GM23338 (cell line): Measurements from ENCODE around the gene SMOC2. TPM values are rescaled to one million over a fixed set of nuclear protein-coding genes. Genes with fewer than 3 reads are reported as not detected.

Source experiments
- ATAC-seq: fragments of 200-7000 bp; cut with Tn5 transposase; 3 replicates; pipeline ENCODE4 v1.9.1; 2020
- DNase-seq: peaks from one replicate; pipeline ENCODE4 v3.0.0-alpha.2; 2015; ENCODE audit warnings: low spot score
- H2AFZ ChIP-seq: fragments of 200-600 bp; sonication (generic); 2 replicates; pipeline ENCODE4 v1.8.0; 2016; ENCODE audit warnings: antibody characterized with exemption, mild to moderate bottlenecking, moderate library complexity
- H3F3A ChIP-seq: fragments of 200-600 bp; sonication (generic); replicated peaks from 2 replicates; pipeline ENCODE4 v1.8.0; 2017; ENCODE audit warnings: antibody characterized with exemption, mixed run types, low read depth
- H3K27ac ChIP-seq: fragments of 200-600 bp; sonication (generic); 2 replicates; pipeline ENCODE4 v1.6.1; 2016; ENCODE audit warnings: low read depth
- H3K27me3 ChIP-seq: fragments of 200-600 bp; sonication (generic); 2 replicates; pipeline ENCODE4 v1.8.0; 2016; ENCODE audit warnings: mild to moderate bottlenecking, mixed run types, moderate library complexity; ENCODE audit not compliant: insufficient read depth
- H3K36me3 ChIP-seq: fragments of 200-600 bp; sonication (generic); 2 replicates; pipeline ENCODE4 v1.8.0; 2016; ENCODE audit warnings: mild to moderate bottlenecking; ENCODE audit not compliant: insufficient read depth
- H3K4me1 ChIP-seq: fragments of 200-600 bp; sonication (generic); 2 replicates; pipeline ENCODE4 v1.8.0; 2016; ENCODE audit warnings: mild to moderate bottlenecking, moderate library complexity; ENCODE audit not compliant: insufficient read depth
- H3K4me2 ChIP-seq: fragments of 200-600 bp; sonication (generic); 2 replicates; pipeline ENCODE4 v1.7.1; 2017; ENCODE audit warnings: mixed run types
- H3K4me3 ChIP-seq: fragments of 200-600 bp; sonication (generic); 2 replicates; pipeline ENCODE4 v1.6.1; 2016; ENCODE audit warnings: mixed run types
- H3K79me2 ChIP-seq: fragments of 200-600 bp; sonication (generic); replicated peaks from 2 replicates; pipeline ENCODE4 v1.8.0; 2017; ENCODE audit warnings: mild to moderate bottlenecking; ENCODE audit not compliant: insufficient read depth
- H3K9me2 ChIP-seq: fragments of 200-600 bp; sonication (generic); 2 replicates; pipeline ENCODE4 v1.8.0; 2017; ENCODE audit not compliant: insufficient read depth
- H4K20me1 ChIP-seq: fragments of 200-600 bp; sonication (generic); replicated peaks from 2 replicates; pipeline ENCODE4 v1.8.0; 2017; ENCODE audit warnings: mild to moderate bottlenecking; ENCODE audit not compliant: insufficient read depth
- H3K27ac Mint-ChIP-seq: 2 replicates; pipeline ENCODE4 v1.8.0; 2020; ENCODE audit warnings: inconsistent platforms, mild to moderate bottlenecking, moderate library complexity, mixed read lengths
- H3K27me3 Mint-ChIP-seq: 3 replicates; pipeline ENCODE4 v1.8.0; 2022; ENCODE audit warnings: low read depth, mild to moderate bottlenecking, moderate library complexity, mixed read lengths, inconsistent platforms; ENCODE audit not compliant: insufficient read depth, poor library complexity
- H3K36me3 Mint-ChIP-seq: 3 replicates; pipeline ENCODE4 v1.8.0; 2021; ENCODE audit warnings: low read depth, mild to moderate bottlenecking, inconsistent platforms, moderate library complexity, mixed read lengths
- H3K4me1 Mint-ChIP-seq: 3 replicates; pipeline ENCODE4 v1.8.0; 2020; ENCODE audit warnings: mild to moderate bottlenecking, inconsistent platforms, mixed read lengths
- H3K4me3 Mint-ChIP-seq: 3 replicates; pipeline ENCODE4 v1.8.0; 2021; ENCODE audit warnings: moderate library complexity, mild to moderate bottlenecking, inconsistent platforms, mixed read lengths
- H3K9me3 Mint-ChIP-seq: 3 replicates; pipeline ENCODE4 v1.8.0; 2020; ENCODE audit warnings: moderate library complexity, mild to moderate bottlenecking, inconsistent platforms, mixed read lengths
- EZH2 ChIP-seq: fragments of 200-600 bp; sonication (generic); IDR thresholded peaks from one replicate; pipeline ENCODE4 v1.8.0; 2017; ENCODE audit warnings: antibody characterized with exemption, mild to moderate bottlenecking, low read depth; ENCODE audit not compliant: unreplicated experiment
- EZH2phosphoT487 ChIP-seq: fragments of 200-600 bp; sonication (generic); IDR thresholded peaks from one replicate; pipeline ENCODE4 v1.8.1; 2018; ENCODE audit warnings: antibody characterized with exemption; ENCODE audit not compliant: unreplicated experiment
- JUNB ChIP-seq: IDR thresholded peaks from one replicate; pipeline ENCODE4 v1.6.1; 2016; ENCODE audit warnings: antibody characterized with exemption; ENCODE audit not compliant: unreplicated experiment
- NANOG ChIP-seq: IDR thresholded peaks from 2 replicates; pipeline ENCODE4 v1.6.1; 2016; ENCODE audit warnings: antibody characterized with exemption, borderline replicate concordance
- STAT1 ChIP-seq: IDR thresholded peaks from one replicate; pipeline ENCODE4 v1.6.1; 2016; ENCODE audit warnings: antibody characterized with exemption; ENCODE audit not compliant: unreplicated experiment
- polyA plus RNA-seq: library from polyadenylated mRNA; unstranded; fragments of >200 nt; fragmentation: Nextera tagmentation; extraction: Ambion mirVana; gene quantifications from 2 replicates; pipeline ENCODE4 v1.2.1, GENCODE V29; 2016
- total RNA-seq: library from RNA; depleted of rRNA; stranded (reverse); fragments of >200 nt; shearing (Covaris generic); gene quantifications from 2 replicates; pipeline ENCODE4 v1.2.3, GENCODE V29; 2014
- TF ChIP-seq, protein P1 (sequence below): IDR thresholded peaks from one replicate; pipeline ENCODE4 v1.6.1; 2018; ENCODE audit warnings: antibody characterized with exemption; ENCODE audit not compliant: unreplicated experiment
- TF ChIP-seq, protein P2 (sequence below), 2 experiments: fragments of 200-600 bp in 1 of 2; sonication (generic) in 1 of 2; conservative IDR thresholded peaks; 2 replicates each; pipeline versions ENCODE4 v1.5.1 to v1.6.1; 2016 to 2017; ENCODE audit warnings: antibody characterized with exemption in 2 of 2, low read depth in 2 of 2, mild to moderate bottlenecking in 2 of 2, moderate library complexity in 1 of 2
- TF ChIP-seq, protein P3 (sequence below): IDR thresholded peaks from 2 replicates; pipeline ENCODE4 v1.6.1; 2016; ENCODE audit warnings: antibody characterized with exemption

SMOC2 gene
- total and polyA plus RNA-seq, 2 experiments from 2014 or later = 4.3 to 6.5 TPM

DNA sequence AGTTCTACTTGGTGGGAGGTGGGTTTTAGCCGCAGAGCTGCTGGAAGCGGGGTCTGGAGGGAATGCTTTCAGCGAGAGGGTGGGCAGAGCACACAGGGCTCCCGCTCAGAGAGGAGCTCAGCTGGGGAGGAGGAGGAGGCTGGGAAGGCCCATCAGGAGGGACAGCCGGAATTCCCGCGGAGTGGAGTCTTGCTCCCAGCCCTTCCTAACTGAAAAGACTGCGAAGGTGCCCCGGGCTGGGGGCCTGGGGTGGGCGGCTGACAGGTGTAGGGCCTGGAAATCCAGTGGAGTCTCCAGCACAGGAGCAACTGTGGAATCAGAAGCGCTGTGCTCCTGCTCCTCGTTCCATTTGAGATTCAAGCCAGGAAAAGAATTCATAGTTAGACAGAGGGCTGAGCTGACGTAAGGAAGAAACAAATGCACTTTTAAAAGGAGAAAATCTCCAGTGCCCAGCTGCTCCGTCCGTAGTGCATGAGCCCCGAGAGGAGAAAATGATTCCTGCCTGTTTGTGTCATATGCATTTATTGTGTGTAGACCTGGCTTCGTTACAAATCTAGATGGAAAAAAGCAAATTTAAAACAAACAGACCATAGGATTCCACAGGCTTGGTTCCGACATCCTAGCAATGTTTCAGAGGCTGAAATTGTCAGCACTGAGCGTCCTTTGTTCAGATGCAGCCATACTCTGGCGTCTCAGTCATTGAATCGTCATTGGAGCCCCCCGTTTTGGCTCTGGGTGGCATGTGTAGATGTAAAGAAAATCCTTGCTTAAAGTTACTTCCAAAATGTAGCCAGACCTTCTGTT lies 197.7 kb downstream of the SMOC2 start:
- Histone ChIP-seq H3K9me2 (no peaks in the 10 kb centered on the region), H3K4me3 (no peak overlapping the region), H3K79me2 (no peaks in the 10 kb centered on the region), H3K27ac (no peak overlapping the region), H3K27me3 (no peaks in the 10 kb centered on the region), H3F3A (no peaks in the 10 kb centered on the region), H3K4me2 (no peak overlapping the region), H3K36me3 (no peaks in the 10 kb centered on the region), H3K4me1 (peaks cover 10% of the 10 kb centered on the region; the same call in 1 of the 2 replicates), H2AFZ (no peak overlapping the region), H4K20me1 (no peaks in the 10 kb centered on the region)
- DNase-seq (no peak), ATAC-seq (no peak; the same call in 2 of the 3 replicates)
- Mint-ChIP-seq H3K36me3 (peaks cover 3% of the 10 kb centered on the region), H3K27me3 (peaks cover 4% of the 10 kb centered on the region), H3K9me3 (peaks cover 5% of the 10 kb centered on the region; the same call in 2 of the 3 replicates), H3K4me3 (no peak overlapping the region), H3K4me1 (peaks cover 43% of the 10 kb centered on the region), H3K27ac (peak overlapping the region; percentile 21; the same call in 1 of the 2 replicates)
- TF ChIP-seq STAT1 (no peak), NANOG (no peak), JUNB (no peak), EZH2 (no peak)
- TF ChIP-seq, protein P1, sequence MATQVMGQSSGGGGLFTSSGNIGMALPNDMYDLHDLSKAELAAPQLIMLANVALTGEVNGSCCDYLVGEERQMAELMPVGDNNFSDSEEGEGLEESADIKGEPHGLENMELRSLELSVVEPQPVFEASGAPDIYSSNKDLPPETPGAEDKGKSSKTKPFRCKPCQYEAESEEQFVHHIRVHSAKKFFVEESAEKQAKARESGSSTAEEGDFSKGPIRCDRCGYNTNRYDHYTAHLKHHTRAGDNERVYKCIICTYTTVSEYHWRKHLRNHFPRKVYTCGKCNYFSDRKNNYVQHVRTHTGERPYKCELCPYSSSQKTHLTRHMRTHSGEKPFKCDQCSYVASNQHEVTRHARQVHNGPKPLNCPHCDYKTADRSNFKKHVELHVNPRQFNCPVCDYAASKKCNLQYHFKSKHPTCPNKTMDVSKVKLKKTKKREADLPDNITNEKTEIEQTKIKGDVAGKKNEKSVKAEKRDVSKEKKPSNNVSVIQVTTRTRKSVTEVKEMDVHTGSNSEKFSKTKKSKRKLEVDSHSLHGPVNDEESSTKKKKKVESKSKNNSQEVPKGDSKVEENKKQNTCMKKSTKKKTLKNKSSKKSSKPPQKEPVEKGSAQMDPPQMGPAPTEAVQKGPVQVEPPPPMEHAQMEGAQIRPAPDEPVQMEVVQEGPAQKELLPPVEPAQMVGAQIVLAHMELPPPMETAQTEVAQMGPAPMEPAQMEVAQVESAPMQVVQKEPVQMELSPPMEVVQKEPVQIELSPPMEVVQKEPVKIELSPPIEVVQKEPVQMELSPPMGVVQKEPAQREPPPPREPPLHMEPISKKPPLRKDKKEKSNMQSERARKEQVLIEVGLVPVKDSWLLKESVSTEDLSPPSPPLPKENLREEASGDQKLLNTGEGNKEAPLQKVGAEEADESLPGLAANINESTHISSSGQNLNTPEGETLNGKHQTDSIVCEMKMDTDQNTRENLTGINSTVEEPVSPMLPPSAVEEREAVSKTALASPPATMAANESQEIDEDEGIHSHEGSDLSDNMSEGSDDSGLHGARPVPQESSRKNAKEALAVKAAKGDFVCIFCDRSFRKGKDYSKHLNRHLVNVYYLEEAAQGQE = no peak
- TF ChIP-seq, protein P2, sequence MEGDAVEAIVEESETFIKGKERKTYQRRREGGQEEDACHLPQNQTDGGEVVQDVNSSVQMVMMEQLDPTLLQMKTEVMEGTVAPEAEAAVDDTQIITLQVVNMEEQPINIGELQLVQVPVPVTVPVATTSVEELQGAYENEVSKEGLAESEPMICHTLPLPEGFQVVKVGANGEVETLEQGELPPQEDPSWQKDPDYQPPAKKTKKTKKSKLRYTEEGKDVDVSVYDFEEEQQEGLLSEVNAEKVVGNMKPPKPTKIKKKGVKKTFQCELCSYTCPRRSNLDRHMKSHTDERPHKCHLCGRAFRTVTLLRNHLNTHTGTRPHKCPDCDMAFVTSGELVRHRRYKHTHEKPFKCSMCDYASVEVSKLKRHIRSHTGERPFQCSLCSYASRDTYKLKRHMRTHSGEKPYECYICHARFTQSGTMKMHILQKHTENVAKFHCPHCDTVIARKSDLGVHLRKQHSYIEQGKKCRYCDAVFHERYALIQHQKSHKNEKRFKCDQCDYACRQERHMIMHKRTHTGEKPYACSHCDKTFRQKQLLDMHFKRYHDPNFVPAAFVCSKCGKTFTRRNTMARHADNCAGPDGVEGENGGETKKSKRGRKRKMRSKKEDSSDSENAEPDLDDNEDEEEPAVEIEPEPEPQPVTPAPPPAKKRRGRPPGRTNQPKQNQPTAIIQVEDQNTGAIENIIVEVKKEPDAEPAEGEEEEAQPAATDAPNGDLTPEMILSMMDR (conservative IDR thresholded peaks at IDR 0.05; ENCODE audit: low read depth in 2 of 2) = no peak
- TF ChIP-seq, protein P3, sequence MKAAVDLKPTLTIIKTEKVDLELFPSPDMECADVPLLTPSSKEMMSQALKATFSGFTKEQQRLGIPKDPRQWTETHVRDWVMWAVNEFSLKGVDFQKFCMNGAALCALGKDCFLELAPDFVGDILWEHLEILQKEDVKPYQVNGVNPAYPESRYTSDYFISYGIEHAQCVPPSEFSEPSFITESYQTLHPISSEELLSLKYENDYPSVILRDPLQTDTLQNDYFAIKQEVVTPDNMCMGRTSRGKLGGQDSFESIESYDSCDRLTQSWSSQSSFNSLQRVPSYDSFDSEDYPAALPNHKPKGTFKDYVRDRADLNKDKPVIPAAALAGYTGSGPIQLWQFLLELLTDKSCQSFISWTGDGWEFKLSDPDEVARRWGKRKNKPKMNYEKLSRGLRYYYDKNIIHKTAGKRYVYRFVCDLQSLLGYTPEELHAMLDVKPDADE = no peak

DNA sequence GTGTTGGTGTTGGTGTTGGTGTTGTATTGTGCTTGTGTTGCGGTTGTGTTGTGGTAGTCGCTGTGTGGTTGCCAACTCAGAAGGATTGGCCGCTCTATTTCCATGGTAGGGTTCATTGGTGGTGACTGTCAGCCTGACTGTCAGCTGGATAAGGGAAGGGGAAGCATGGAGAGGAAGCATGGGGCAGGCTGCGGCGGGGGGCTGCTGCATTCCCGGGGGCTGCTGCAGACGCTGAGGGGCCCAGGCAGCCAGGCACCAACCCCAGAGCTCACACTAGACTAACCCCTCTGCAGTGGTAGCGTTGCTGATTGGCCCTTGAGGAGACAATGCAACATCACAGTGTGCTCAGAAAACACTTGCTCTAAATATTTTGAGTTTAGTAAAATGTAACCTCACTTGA lies 199.2 kb downstream of the SMOC2 start:
- Histone ChIP-seq H2AFZ (no peak overlapping the region), H3K4me2 (no peak overlapping the region), H3K4me1 (peaks cover 10% of the 10 kb centered on the region; the same call in 1 of the 2 replicates), H3K36me3 (no peaks in the 10 kb centered on the region), H3K9me2 (no peaks in the 10 kb centered on the region), H3F3A (no peaks in the 10 kb centered on the region), H3K4me3 (no peak overlapping the region), H3K79me2 (no peaks in the 10 kb centered on the region), H3K27me3 (no peaks in the 10 kb centered on the region), H3K27ac (no peak overlapping the region), H4K20me1 (no peaks in the 10 kb centered on the region)
- Mint-ChIP-seq H3K4me1 (peaks cover 43% of the 10 kb centered on the region), H3K27ac (no peak overlapping the region), H3K27me3 (peaks cover 4% of the 10 kb centered on the region), H3K36me3 (no peaks in the 10 kb centered on the region; the same call in 1 of the 3 replicates), H3K9me3 (no peaks in the 10 kb centered on the region; the same call in 2 of the 3 replicates), H3K4me3 (no peak overlapping the region)
- ATAC-seq = no peak
- DNase-seq = no peak
- no peak for TF ChIP-seq EZH2phosphoT487
- no peak for TF ChIP-seq STAT1
- no peak for TF ChIP-seq JUNB
- TF ChIP-seq, protein P2 (conservative IDR thresholded peaks at IDR 0.05; ENCODE audit: low read depth in 2 of 2) = no peak
